SIG-M5 treated with dmso at 0.1 percent for 504 hours (cell line): ENCODE results near the gene ITM2C.

ENCODE experiments used
- DNase-seq: peaks from one replicate; lab custom pipeline; 2025; ENCODE audit not compliant: unreplicated experiment; lab: John Stamatoyannopoulos, UW

Gene ITM2C

DNA sequence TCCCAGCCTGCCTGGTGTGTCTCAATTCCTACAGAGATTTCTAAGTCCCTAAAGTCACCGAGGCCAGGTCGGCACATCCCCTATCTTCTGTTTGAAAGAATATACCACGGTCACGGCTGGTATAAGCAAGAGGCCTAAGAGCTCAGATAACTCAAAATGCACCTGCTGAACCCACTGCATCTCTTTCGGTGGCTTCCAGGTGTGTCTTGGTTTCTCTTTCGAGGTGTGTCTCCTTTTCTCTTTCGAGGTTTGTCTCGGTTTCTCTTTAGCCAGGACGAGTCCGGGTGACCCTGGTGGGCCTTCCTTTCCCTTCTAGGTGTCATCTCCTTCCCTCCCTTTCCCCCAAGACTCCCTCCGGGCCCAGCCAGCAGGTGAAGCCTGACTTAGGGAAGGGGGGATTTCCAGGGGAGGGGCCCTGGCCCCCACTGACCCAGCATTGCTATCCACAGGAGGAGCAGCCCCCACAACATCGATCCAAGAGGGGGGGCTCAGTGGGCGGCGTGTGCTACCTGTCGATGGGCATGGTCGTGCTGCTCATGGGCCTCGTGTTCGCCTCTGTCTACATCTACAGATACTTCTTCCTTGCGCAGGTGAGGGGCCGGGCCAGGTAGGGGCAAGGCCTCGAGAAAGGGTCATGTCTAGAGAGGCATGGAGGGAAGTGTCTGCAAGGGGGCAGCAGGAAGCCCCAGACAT is 8.4 kb downstream of the ITM2C start:
- DNase-seq: no peak

DNA sequence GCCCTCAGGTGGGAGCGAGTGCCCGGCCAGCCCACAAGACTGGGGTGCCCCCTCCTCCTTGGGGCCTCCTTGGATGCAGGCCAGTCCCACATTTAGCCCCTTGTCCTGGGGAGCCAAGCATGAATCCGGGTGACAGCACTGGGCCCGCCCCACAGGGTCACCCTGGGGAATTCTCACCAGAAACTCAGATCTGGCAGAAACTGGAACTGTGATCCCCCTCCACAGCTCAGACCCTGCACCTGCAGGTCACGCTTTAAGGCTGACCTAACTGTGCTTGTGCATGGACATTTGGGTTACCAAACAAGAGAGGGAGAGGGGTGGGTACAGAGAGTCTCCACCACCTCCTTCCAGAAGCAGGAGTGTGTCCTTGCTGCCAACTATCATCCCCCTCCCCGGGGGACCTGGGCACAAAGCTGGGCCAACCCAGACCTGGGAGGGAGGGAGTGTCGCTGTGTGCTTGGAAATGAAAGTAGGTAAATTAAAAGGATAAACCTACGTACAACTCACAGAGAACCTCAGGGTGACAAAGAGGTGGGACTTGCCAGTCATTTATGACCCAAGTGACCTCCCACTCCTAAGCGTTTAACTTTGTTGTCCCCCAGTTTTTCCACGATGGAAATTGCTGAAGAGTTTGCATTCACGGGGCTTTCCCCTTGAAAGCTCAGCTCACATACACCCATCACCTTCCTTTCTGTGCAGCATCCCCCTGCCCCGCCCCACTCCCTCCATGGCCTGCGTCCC is 9.1 kb downstream of the ITM2C start:
- no peak for DNase-seq

DNA sequence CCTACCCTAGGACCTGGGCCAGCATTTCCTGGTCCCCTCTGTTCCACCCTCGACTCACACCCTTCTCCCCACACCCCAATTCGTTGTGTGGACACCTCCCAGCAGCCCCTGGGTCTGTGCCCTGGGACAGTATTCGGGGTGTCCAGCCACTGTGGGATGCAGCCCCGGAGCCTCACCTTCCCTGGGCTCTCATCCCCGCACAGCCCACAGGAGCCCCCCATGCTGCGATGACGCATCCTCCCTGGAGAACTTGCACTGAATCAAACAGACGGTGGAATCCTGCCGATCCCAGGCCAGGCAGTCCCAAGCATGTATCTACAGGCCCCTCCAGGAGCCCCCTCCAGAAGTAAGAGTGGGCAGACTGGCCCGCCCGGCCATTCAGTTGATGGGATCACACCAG is 9.7 kb downstream of the ITM2C start:
- no peak for DNase-seq

DNA sequence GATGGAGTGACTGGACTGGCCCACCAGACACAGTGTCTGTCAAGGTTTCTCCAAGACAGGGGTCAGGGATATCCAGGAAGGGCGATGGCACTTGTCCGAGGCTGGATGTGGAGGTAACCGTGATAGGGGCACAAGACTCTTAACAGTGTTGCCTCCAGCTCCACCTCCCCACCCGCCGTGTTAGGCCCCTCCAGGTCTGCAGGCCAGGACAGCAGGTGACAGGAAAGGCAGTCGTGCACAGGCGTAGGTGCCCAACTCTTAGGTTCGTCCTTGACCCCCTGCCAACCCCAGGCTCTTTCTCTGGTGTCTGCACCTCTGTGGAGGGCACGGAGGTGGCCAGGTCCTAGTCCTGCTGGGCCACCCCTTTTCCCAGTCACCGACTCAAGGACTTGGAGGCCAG is 10.1 kb downstream of the ITM2C start:
- DNase-seq: no peak

DNA sequence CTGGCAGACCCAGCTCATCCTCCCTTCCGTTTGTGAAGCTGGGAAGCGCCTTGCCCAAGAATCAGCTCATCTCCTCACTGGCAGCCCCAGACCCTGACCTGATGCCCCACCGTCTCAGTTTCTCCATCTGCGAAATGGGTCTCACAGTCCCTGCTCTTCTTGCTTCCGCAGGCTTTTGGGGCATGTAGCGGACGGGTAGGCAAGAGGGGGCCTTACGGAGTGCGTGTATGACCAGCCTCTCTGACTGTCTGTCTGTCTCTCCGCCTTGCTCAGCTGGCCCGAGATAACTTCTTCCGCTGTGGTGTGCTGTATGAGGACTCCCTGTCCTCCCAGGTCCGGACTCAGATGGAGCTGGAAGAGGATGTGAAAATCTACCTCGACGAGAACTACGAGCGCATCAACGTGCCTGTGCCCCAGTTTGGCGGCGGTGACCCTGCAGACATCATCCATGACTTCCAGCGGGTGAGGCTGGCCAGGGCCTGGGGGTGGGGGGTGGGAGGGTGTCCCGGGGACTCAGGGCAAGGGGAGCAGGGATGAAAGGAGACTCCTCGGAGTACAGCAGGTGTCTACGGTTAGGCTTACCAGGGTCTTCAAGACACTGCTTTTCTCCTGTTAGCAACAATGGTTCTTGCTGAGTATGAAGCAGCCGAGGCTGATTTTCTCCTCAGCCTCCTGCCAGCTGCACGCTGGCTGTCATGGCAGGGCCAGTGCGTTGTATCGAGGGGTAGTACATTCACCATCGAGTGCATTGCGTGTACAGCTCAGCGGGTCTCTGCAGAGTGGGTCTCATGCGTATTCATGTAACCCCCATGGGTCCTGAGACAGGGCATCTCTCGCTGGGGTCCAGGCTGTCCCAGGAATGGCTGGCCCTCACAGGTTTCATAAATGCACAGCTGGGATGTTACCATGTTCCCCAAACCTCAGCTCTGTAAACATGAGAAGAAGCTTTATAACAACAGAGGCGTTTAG is 10.9 kb downstream of the ITM2C start:
- no peak for DNase-seq

DNA sequence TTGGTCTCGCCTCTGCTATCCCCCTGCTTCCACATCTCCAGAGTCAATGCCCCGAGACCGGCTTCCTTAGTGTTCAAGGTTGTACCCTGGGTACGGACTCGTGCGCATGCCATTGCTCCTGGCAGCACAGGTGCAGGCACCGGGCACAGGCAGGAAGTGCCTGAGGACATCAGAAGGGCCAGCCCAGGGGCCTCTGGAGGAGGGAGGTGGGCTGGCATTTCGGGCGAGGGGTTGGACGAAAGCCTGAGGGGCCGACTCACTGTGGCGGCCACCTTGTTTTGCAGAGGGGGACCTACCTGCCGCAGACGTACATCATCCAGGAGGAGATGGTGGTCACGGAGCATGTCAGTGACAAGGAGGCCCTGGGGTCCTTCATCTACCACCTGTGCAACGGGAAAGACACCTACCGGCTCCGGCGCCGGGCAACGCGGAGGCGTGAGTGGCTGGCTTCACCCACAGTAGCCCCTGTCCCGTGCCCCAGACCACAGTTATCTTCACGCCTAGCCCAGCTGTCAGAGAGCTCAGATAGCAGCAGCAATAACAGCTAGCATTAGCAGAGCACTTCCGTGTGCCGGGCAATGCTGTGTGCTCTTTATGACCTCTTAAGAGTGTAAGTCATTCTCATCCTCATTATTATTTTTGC is 12.5 kb downstream of the ITM2C start:
- DNase-seq: no peak

DNA sequence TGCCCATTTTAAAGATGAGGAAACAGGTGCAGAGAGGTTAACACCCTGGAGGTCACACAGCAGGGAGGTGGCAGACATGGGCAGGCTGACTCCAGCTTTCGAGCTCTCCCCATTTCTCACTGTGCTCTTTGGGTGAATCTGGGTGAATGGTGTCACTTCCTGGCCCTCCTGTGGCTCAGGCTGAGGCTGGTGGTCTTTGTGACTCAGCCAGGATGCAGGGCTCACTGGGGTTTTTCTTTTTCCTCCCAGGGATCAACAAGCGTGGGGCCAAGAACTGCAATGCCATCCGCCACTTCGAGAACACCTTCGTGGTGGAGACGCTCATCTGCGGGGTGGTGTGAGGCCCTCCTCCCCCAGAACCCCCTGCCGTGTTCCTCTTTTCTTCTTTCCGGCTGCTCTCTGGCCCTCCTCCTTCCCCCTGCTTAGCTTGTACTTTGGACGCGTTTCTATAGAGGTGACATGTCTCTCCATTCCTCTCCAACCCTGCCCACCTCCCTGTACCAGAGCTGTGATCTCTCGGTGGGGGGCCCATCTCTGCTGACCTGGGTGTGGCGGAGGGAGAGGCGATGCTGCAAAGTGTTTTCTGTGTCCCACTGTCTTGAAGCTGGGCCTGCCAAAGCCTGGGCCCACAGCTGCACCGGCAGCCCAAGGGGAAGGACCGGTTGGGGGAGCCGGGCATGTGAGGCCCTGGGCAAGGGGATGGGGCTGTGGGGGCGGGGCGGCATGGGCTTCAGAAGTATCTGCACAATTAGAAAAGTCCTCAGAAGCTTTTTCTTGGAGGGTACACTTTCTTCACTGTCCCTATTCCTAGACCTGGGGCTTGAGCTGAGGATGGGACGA is 13.2 kb downstream of the ITM2C start:
- DNase-seq: peak; percentile 77

DNA sequence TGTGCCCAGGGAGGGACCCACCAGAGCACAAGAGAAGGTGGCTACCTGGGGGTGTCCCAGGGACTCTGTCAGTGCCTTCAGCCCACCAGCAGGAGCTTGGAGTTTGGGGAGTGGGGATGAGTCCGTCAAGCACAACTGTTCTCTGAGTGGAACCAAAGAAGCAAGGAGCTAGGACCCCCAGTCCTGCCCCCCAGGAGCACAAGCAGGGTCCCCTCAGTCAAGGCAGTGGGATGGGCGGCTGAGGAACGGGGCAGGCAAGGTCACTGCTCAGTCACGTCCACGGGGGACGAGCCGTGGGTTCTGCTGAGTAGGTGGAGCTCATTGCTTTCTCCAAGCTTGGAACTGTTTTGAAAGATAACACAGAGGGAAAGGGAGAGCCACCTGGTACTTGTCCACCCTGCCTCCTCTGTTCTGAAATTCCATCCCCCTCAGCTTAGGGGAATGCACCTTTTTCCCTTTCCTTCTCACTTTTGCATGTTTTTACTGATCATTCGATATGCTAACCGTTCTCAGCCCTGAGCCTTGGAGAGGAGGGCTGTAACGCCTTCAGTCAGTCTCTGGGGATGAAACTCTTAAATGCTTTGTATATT is 14.0 kb downstream of the ITM2C start:
- DNase-seq: no peak

DNA sequence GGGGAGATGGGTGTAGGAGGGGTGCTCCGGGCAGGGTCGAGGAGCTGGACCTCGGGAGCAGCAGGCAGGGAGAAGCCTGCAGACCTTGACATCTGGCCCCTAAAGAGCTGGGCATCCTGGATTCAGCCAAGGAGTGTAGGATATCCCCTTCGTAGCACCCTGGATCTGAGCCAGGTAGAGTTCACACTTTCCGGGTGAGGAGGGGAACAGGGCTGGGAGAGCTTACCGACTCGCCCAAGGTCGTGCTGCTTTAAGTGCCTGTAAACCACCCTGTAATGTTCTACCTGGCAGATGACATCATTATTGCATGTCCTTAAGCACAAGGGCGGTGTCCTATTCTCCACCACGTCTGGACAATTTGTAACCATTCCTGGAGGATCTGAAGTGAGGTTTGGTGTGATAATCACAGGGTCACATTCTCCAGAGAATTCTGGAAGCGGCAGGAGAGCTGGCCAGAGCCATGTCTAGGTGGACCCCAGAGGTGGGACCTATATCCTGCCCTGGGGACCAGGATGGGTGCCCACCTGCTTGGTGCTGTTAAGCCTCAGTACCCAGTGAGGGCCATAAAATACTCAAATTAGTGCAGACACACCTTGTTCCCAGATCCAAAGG is 14.6 kb downstream of the ITM2C start:
- no peak for DNase-seq

DNA sequence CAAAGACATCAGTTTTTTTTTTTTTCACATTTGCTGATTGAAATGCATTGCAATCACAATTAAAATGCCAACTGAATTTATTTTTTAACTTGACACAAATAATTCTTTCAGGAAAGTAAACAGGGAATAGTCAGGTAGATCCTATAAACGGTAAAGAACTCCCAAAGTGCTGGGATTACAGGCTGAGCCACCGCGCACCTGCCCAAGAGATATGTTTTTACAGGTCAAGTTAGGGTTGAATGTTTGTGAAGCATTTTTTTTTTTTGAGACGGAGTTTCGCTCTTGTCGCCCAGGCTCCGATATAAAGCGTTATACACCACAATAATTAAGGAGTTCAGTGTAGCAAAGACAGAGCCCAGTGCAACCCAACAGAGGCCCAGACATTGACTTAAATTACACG is 15.1 kb downstream of the ITM2C start:
- DNase-seq: no peak

DNA sequence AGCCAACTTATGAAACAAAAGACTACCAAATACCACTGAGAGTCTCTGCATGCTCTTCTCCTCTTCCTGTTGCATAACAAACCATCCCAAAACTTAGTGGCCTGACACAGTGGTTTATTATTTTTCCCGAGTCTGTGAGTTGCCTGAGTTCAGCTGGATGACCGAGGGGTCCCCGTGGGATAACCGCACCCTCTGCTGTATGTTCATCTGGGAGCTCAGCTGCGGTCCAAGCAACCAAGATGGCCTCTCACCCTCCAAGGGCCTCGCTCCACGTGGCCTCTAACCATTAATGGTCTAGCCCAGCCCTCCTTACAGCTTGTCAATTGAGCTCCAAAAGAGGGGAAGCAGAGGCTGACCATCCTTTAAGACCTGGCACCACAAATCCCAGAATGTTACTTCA is 17.1 kb downstream of the ITM2C start:
- DNase-seq: no peak

DNA sequence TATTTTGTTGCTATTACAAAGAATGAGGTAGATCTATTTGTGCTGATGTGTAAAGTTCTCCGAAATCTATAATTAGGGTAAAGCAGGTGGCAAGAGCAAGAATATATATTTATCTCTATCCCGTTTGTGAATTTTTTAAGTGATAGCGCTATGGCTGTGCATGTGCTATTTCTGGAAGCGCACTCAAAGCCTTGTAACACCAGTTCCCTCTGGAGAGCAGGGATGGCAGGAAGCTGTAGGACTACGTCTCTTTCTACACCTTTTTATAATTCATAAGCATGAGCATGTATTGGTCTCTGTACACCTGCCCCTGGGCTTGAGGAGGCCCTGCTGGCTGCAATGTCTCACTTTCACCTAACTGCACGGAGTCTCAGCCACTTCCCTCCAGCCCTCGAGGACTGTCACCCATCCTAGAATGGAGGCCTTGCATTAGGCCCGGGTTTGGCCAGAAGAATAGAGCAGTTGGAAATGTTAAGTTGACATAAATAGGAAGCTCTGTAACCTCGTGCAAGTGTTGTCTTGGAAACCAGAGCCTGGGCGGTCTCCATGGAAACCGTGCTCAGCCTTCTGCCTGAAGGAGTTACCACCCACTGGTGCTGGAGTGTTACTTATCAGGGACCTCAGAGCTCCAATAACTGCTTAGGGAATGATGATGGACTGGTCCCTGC is 20.9 kb downstream of the ITM2C start:
- peak; percentile 7 for DNase-seq

DNA sequence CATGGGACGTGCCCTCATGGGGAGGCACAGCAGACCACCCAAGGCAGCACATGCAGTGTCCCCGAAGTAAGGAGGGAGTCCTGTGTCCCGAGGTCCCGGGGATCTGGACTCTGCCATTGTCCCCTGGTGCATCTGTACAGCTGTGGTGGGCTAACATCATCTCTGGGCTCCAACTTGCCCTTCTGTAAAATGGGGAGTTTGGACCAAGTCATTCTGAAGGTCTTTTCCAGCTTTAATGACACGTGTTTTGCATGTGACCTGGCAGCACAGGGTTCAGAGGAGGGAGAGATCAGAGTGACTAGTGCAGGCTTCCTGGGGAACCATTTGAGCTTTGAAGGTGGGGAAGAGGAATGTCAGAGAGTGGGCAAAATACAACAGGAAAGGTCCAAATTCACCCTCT is 21.5 kb downstream of the ITM2C start:
- DNase-seq: no peak

DNA sequence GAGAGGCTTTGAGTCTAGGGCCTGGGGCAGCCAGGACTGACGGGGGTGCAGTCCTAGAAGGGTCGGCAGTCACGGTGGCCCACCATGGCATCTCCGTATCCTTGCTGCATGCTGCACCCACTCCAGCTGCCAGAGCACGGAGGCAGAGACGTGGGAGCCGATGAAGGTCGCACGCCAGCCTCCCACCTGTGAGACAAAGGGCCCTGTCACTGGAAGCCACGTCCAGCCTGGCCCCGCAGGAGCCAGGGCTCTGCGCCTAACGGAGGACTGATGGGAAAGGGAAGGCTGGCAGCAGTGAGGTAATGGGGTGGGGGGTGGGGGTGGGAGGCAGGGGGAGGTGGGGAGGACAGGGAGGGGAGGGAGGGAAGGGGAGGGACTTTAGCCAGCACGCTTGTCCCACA is 21.9 kb downstream of the ITM2C start:
- no peak for DNase-seq

DNA sequence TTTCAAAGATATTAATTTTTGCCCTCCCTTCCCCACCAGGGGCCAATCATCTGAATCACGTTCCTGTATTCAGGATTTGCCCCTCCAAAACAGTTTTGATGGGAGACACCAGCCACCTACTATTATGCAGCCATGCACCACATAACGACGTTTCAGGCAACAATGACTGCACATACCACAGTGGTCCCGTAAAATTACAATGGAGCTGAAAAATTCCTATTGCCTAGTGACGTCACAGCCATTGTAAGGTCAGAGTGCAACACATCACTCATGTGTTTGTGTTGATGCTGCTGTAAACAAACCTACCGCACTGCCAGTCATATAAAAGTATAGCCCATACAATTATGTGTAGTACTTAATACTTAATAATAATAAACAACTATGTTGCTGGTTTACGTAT is 22.6 kb downstream of the ITM2C start:
- no peak for DNase-seq

DNA sequence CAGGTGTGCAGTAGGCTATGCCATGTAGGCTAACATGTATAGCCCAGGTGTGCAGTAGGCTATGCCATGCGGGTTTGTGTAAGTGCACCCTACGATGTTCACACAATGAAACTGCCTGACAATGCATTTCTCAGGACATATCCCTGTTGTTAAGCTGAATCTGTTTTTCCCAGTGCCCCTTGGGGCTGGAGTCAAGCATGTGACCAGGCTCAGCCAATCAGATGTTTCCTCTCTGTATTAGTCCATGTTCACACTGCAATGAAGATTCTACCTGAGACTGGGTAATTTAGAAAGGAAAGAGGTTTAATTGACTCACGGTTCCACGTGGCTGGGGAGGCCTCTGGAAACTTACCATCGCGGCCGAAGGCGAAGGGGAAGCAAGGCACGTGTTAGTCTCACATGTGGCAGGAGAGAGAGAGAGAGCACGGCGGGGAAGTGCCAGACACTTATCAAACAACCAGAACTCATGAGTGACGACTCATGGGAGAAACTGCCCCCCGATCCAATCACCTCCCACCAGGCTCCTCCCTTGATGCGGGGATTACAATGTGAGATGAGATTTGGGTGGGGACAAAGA is 24.2 kb downstream of the ITM2C start:
- DNase-seq: no peak

DNA sequence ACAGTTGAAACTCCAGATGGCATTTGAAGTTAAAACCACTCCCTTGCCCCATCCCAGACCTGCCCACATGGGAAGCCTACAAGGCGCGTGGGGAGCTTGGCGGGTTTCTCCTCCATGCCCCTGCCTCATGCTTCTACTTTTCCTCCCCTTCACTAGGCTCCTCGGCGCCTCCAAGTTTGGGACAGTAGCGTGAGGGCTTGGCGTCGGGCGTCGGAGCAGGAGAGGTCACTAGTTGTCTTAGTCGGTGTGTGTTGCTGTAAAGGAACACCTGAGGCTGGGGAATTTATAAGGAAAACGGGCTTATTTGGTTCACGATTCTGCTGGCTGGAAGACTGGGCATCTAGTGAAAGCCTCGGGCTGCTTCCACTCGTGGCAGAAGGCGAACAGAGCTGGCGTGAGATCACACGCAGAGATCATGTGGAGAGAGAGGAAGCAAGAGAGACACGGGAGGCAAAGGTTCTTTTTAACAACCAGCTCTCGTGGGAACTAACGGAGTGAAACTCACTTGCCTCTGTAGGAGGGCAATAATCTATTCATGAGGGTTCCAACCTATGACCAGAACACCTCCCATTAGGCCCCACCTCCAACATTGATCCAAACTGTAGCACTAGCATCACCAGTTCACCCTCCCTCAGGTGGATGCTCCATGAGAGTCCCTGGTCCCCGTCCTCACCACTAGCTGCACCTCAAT is 25.3 kb downstream of the ITM2C start:
- DNase-seq: no peak

DNA sequence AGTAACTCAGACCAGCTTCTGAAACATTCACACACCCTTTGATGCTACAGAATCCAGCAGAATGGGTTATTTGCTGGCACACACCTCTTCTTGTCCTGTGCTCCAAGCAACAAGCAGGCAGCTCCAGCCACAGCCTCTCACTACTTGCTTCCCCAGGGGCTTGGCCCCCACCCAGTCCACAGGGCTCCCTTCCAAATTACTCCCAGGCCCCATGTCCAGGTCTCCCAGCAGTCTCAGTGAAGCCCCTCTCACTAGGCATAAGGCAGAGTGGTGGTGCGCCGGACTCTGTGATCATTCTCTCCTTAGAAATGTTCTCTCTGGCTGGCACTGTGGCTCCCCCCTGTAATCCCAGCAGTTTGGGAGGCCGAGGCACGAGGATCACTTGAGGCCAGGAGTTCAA is 25.9 kb downstream of the ITM2C start:
- no peak for DNase-seq
